Measurements from ENCODE around the gene WDR64. TPM values are rescaled to one million over a fixed set of nuclear protein-coding genes. Genes with fewer than 3 reads are reported as not detected.

WDR64 gene
- total RNA-seq, 1 experiment from 2014 or later: not detected

DNA sequence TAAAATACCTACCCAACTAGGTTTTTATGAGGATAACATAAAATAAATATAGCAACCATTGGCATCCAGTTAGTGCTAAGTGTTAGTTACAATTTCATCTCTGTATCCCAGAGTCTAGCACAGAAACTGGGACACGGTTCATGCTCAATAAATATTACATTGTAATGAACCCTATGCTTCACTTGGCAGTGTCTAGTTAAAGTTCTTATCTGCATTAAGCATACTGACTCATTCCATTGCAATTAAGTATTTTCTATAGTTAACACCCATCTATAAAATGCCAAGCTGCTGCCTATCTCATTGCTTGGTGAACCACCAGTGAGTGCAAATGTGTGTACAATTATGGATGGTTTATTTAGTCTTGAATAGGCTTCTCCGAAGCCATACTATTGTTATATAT lies 27.1 kb upstream of the WDR64 start:
- H3K4me3 ChIP-seq (ENCODE audit: low read depth, low read length, poor library complexity, severe bottlenecking): no peak overlapping the region
- H3K27me3 ChIP-seq (replicated peaks; ENCODE audit: insufficient read depth, low read depth, low read length, poor library complexity): no peaks in the 10 kb centered on the region
- CTCF ChIA-PET: no interaction called here
- no peak overlapping the region for H3K27ac ChIP-seq (ENCODE audit: low read depth, low read length, poor library complexity, severe bottlenecking)
- no peaks in the 10 kb centered on the region for H3K36me3 ChIP-seq (ENCODE audit: insufficient read depth, low read length, poor library complexity, severe bottlenecking)
- intact Hi-C loops (cut with micrococcal nuclease; ENCODE audit: unreplicated experiment): loop anchor here (5.0 kb wide), 1 partner anchor 93 kb away; the partner anchor contains the start of gene KMO
- peaks cover 10% of the 10 kb centered on the region for H3K4me1 ChIP-seq (ENCODE audit: insufficient read depth, low read length, poor library complexity, severe bottlenecking)
- POLR2A ChIA-PET (ENCODE audit: low non-redundant PET): no interaction called here
- TF ChIP-seq, protein P1, sequence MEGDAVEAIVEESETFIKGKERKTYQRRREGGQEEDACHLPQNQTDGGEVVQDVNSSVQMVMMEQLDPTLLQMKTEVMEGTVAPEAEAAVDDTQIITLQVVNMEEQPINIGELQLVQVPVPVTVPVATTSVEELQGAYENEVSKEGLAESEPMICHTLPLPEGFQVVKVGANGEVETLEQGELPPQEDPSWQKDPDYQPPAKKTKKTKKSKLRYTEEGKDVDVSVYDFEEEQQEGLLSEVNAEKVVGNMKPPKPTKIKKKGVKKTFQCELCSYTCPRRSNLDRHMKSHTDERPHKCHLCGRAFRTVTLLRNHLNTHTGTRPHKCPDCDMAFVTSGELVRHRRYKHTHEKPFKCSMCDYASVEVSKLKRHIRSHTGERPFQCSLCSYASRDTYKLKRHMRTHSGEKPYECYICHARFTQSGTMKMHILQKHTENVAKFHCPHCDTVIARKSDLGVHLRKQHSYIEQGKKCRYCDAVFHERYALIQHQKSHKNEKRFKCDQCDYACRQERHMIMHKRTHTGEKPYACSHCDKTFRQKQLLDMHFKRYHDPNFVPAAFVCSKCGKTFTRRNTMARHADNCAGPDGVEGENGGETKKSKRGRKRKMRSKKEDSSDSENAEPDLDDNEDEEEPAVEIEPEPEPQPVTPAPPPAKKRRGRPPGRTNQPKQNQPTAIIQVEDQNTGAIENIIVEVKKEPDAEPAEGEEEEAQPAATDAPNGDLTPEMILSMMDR (conservative IDR thresholded peaks at IDR 0.05; ENCODE audit: low read depth, low read length): no peak
- TF ChIP-seq EZH2 (IDR thresholded peaks at IDR 0.05; ENCODE audit: borderline replicate concordance, low read depth, low read length, poor library complexity, severe bottlenecking): no peak
- BruUV-seq (replicated peaks): no TSS peak
- H3K9me3 ChIP-seq (ENCODE audit: low read depth, low read length, poor library complexity, severe bottlenecking): no peaks in the 10 kb centered on the region
- no peak for DNase-seq (ENCODE audit: low spot score)

DNA sequence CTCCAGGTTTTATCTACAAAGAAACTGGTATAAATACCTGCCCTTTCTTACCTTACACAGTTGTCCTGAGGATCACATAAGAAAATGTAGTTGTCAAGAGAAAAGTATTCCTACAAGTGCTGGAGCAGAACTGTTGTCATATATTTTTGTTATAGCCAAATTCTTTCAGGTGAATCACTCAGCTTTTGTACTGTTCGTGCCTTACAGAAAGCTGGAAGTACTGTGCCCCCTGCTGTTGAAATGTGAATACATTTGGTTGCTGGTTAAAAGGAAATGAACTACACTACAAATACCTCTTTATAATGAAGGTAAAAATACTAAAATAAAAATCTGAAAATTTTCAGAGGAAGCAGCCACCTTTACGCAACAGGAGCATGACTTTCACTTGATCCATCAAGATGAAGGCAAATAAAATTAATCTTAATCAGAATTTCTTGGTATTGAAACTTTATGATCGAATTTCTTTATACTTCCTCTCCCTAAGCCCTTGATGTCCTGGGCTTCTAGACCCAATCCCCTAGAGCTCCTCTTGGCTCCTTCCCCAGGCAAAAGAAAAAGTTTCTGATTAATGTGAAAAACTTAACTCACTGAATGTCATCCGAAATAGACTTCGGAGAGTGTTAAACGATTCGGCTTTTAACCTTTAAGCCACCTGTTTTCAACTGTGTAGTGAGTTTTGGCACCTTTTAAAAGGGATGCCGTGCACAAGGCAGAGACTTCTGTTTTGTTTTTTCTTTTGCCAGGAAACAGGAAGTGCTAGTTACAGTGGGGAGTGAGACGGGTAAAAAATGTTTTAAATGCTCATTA lies 24.4 kb upstream of the WDR64 start:
- CTCF ChIA-PET: interaction anchor here (1.0 kb wide), 1 partner anchor 17 kb away, joined by 5 read pairs; no protein-coding TSS in a partner anchor
- no peak for TF ChIP-seq EZH2 (IDR thresholded peaks at IDR 0.05; ENCODE audit: borderline replicate concordance, low read depth, low read length, poor library complexity, severe bottlenecking)
- TF ChIP-seq, protein P1 (conservative IDR thresholded peaks at IDR 0.05; ENCODE audit: low read depth, low read length): peak; percentile 50
- DNase-seq (ENCODE audit: low spot score): peak; percentile 52
- Histone ChIP-seq H3K4me1 (ENCODE audit: insufficient read depth, low read length, poor library complexity, severe bottlenecking) (peaks cover 18% of the 10 kb centered on the region), H3K27me3 (replicated peaks; ENCODE audit: insufficient read depth, low read depth, low read length, poor library complexity) (no peaks in the 10 kb centered on the region), H3K4me3 (ENCODE audit: low read depth, low read length, poor library complexity, severe bottlenecking) (no peak overlapping the region), H3K27ac (ENCODE audit: low read depth, low read length, poor library complexity, severe bottlenecking) (no peak overlapping the region), H3K36me3 (ENCODE audit: insufficient read depth, low read length, poor library complexity, severe bottlenecking) (no peaks in the 10 kb centered on the region), H3K9me3 (ENCODE audit: low read depth, low read length, poor library complexity, severe bottlenecking) (no peaks in the 10 kb centered on the region)
- POLR2A ChIA-PET (ENCODE audit: low non-redundant PET): no interaction called here
- intact Hi-C loops (cut with micrococcal nuclease; ENCODE audit: unreplicated experiment): loop anchor here (5.0 kb wide), 1 partner anchor 95 kb away; the partner anchor contains the start of gene KMO
- BruUV-seq (replicated peaks): no TSS peak

DNA sequence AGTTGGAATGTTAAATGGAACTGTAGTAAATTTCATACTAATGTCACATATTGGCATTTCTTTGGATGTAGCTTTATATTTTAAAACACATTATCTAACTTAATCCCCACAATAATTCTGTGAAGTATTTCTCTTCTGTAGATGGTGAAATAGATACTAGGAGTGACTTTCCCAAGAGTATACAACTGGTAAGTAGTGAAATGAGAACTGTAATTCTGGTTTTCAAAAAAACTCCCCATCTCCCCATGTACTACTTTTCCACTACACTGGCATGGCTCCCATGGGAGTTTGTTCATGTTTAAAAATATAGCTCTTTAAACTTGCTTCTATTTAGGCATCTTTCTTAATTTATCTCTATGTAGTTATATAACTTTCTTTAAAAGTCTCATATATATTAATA lies 22.1 kb upstream of the WDR64 start:
- peaks cover 18% of the 10 kb centered on the region for H3K4me1 ChIP-seq (ENCODE audit: insufficient read depth, low read length, poor library complexity, severe bottlenecking)
- no TSS peak for BruUV-seq (replicated peaks)
- intact Hi-C loops (cut with micrococcal nuclease; ENCODE audit: unreplicated experiment): no loop called here
- ChIA-PET CTCF (interaction anchor here (0.6 kb wide), 1 partner anchor 388 kb away, joined by 17 read pairs; no protein-coding TSS in a partner anchor), POLR2A (ENCODE audit: low non-redundant PET) (no interaction called here)
- H3K27me3 ChIP-seq (replicated peaks; ENCODE audit: insufficient read depth, low read depth, low read length, poor library complexity): no peaks in the 10 kb centered on the region
- no peak overlapping the region for H3K4me3 ChIP-seq (ENCODE audit: low read depth, low read length, poor library complexity, severe bottlenecking)
- TF ChIP-seq, protein P1 (conservative IDR thresholded peaks at IDR 0.05; ENCODE audit: low read depth, low read length): no peak
- DNase-seq (ENCODE audit: low spot score): no peak
- H3K36me3 ChIP-seq (ENCODE audit: insufficient read depth, low read length, poor library complexity, severe bottlenecking): no peaks in the 10 kb centered on the region
- H3K9me3 ChIP-seq (ENCODE audit: low read depth, low read length, poor library complexity, severe bottlenecking): no peaks in the 10 kb centered on the region
- no peak overlapping the region for H3K27ac ChIP-seq (ENCODE audit: low read depth, low read length, poor library complexity, severe bottlenecking)

Data from A673 (cell line).